ENCODE measurements around the gene RNF38. TPM values are rescaled to one million over a fixed set of nuclear protein-coding genes. Genes with fewer than 3 reads are reported as not detected.

Gene RNF38
- total RNA-seq, 4 donors from 2014 or later, result 17.3 to 27.0 (median 23.4) TPM

DNA sequence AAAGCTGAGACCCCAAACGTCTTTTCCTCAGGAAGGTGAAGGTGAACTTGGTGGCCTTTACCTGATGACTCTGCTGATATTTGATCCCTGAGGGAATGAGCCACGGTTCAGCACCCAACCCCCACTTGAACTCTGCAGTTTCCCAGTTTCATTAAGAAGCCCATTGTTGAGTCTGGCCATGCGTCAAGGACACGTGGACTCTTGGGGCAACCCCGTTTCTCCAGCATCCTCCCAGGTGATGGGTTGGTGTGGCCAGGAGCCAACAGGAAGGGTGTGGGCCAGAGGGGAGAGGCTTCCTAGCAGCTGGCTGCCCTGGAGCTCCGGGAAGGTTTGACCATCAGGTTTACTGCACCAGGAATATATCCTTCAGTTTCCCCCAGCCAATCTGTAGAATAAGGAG lies 82.3 kb downstream of the RNF38 start:
- intact Hi-C loops (cut with DNase I; ENCODE audit: low total_unique reads), result no loop called here
- DNase-seq (ENCODE audit: low spot score in 2 of 2), result peak; percentile 31 to 87
- no peak overlapping the region for H3K4me3 ChIP-seq (ENCODE audit: low read depth, poor library complexity, severe bottlenecking)
- TF ChIP-seq, protein P1, sequence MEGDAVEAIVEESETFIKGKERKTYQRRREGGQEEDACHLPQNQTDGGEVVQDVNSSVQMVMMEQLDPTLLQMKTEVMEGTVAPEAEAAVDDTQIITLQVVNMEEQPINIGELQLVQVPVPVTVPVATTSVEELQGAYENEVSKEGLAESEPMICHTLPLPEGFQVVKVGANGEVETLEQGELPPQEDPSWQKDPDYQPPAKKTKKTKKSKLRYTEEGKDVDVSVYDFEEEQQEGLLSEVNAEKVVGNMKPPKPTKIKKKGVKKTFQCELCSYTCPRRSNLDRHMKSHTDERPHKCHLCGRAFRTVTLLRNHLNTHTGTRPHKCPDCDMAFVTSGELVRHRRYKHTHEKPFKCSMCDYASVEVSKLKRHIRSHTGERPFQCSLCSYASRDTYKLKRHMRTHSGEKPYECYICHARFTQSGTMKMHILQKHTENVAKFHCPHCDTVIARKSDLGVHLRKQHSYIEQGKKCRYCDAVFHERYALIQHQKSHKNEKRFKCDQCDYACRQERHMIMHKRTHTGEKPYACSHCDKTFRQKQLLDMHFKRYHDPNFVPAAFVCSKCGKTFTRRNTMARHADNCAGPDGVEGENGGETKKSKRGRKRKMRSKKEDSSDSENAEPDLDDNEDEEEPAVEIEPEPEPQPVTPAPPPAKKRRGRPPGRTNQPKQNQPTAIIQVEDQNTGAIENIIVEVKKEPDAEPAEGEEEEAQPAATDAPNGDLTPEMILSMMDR (IDR thresholded peaks at IDR 0.05), result no peak
- no peak for TF ChIP-seq POLR2A (IDR thresholded peaks at IDR 0.05)
- 11 to 34% methylated on average over 6 of the region's 6 CpGs for WGBS, 2 donors

DNA sequence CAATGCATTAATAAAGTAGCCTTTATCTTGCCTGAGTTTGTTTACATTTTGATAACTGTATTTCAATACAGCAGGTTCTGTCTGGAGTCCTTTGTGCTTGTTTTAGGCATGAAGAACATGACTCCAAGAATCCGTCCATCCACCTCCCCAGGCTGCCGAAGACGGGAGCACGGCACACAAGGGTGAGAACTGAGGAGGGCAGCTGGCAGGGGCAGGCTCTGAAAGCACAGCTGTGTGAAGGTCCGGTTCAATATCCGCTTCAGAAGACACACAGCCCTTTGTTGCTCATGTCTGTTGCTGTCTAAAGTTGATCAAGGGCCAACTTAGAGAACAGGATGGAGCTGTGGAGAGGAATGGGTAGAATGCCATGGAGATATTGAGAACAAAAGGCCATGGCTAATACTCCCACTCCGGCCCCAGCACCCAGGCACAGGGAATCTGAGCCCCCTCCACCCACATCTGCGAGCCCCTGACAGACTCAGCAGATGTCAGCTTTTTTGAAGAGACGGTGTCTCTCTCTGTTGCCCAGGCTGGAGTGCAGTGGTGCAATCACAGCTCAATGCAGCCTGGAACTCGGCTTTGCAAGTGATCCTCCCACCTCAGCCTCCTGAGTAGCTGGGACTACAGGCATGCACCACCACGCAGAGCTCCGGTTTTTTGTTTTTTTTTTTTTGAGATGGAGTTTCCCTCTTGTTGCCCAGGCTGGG lies 83.3 kb downstream of the RNF38 start:
- H3K4me3 ChIP-seq (ENCODE audit: low read depth, poor library complexity, severe bottlenecking), result no peak overlapping the region
- intact Hi-C loops (cut with DNase I; ENCODE audit: low total_unique reads), result no loop called here
- TF ChIP-seq, protein P1 (IDR thresholded peaks at IDR 0.05), result no peak
- TF ChIP-seq POLR2A (IDR thresholded peaks at IDR 0.05), result no peak
- WGBS, 2 donors, result 73 to 75% methylated on average over 12 of the region's 12 CpGs
- DNase-seq (ENCODE audit: low spot score in 2 of 2), result no peak

DNA sequence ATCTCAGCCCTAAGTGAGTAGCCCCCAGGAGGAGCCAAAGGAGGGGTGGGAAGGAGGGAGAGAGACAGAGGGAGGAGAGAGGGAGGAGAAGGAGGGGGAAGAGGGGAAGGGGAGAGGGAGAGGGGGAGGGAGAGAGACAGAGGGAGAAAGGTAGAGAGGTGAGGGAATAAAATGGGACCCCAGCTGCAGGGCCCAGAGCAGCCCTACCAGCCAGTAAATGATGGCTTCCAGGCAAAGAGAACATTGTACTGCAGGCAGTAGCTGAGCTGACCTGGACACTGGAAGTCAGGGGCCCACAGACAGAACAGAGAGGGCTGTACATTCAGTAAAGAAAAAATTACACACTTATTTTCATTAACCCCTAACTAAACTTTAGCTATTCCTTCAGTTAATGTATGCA lies 84.0 kb downstream of the RNF38 start:
- no peak overlapping the region for H3K4me3 ChIP-seq (ENCODE audit: low read depth, poor library complexity, severe bottlenecking)
- DNase-seq (ENCODE audit: low spot score in 2 of 2), result no peak
- intact Hi-C loops (cut with DNase I; ENCODE audit: low total_unique reads), result no loop called here
- TF ChIP-seq, protein P1 (IDR thresholded peaks at IDR 0.05), result no peak
- no peak for TF ChIP-seq POLR2A (IDR thresholded peaks at IDR 0.05)

DNA sequence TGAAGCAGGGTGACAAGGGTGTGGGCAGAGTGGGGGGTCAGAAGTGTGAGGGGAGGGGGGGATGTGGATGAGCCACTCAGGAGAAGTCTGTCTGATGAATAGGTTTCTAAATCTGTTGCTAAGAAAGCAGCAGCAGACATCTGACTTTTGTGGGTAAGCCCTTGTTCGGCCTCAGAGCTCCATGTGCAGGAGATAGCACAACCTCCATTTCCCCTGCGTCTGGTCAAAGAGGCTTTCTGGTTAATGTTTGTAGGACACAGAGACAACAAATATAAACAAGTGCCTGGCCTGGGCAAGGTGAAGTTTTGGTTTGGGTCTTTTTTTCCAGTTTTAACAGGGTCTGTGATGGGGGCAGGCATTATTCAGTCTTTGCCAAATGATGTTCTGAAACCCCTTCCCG lies 84.8 kb downstream of the RNF38 start:
- no peak overlapping the region for H3K4me3 ChIP-seq (ENCODE audit: low read depth, poor library complexity, severe bottlenecking)
- intact Hi-C loops (cut with DNase I; ENCODE audit: low total_unique reads), result no loop called here
- 61 to 68% methylated on average over 3 of the region's 3 CpGs for WGBS, 2 donors
- no peak for TF ChIP-seq POLR2A (IDR thresholded peaks at IDR 0.05)
- TF ChIP-seq, protein P1 (IDR thresholded peaks at IDR 0.05), result no peak
- no peak for DNase-seq (ENCODE audit: low spot score in 2 of 2)

DNA sequence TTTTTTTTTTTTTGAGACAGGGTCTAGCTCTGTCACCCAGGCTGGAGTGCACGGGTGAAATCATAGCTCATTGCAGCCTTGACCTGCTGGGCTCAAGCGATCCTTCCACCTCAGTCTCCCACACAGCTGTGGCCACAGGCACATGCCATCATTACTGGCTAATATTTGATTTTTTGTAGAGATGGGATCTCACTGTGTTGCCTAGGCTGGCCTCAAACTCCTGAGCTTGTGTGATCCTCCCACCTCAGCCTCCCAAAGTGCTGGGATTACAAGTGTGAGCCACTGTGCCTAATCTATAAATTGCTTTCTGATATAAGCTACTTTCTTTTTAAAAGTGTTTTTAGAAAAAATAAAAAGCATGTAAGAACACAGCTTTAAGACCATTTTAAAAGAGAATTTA lies 85.3 kb downstream of the RNF38 start:
- no peak overlapping the region for H3K4me3 ChIP-seq (ENCODE audit: low read depth, poor library complexity, severe bottlenecking)
- TF ChIP-seq, protein P1 (IDR thresholded peaks at IDR 0.05), result no peak
- no peak for TF ChIP-seq POLR2A (IDR thresholded peaks at IDR 0.05)
- DNase-seq (ENCODE audit: low spot score in 2 of 2), result no peak
- 92 to 100% methylated on average over 2 of the region's 2 CpGs for WGBS, 2 donors
- intact Hi-C loops (cut with DNase I; ENCODE audit: low total_unique reads), result no loop called here

All from lower leg skin (tissue), 4 donors.